Astrocyte (in vitro differentiated cells and primary cell): ENCODE data around the gene LRRC2.

Experiments used
- CTCF ChIP-seq: IDR thresholded peaks from 2 replicates; pipeline ENCODE4 v1.5.1; 2011; ENCODE audit warnings: low read depth, mild to moderate bottlenecking, inconsistent platforms, low read length, moderate library complexity; ENCODE audit not compliant: insufficient read depth
- EZH2 ChIP-seq: IDR thresholded peaks from 2 replicates; pipeline ENCODE4 v1.6.1; 2012; ENCODE audit warnings: mild to moderate bottlenecking, low read length, inconsistent platforms; ENCODE audit not compliant: insufficient read depth

GRCh38 chr3:46521096-46521495, 45.0 kb downstream of the LRRC2 start:
- TF ChIP-seq EZH2 (no peak), CTCF (no peak)
